Neural progenitor cell (in vitro differentiated cells): ENCODE data around the gene IFNA7. TPM values are rescaled to one million over a fixed set of nuclear protein-coding genes. Genes with fewer than 3 reads are reported as not detected.
"Not testable (repeated sequence)": the region's sequence is repeated elsewhere in the genome, so short reads cannot be mapped to it uniquely, and the experiment has no call there.

Experiments
- DNase-seq: peaks from one replicate; pipeline ENCODE4 v3.0.0-alpha.2; 2016; ENCODE audit warnings: low spot score
- H2AFZ ChIP-seq: fragments of 200-600 bp; sonication (generic); replicated peaks from 2 replicates; pipeline ENCODE4 v1.6.1; 2016; ENCODE audit warnings: antibody characterized with exemption
- H3F3A ChIP-seq: fragments of 200-600 bp; sonication (generic); 2 replicates; pipeline ENCODE4 v1.6.1; 2016; ENCODE audit warnings: antibody characterized with exemption, low read depth
- H3K27ac ChIP-seq: fragments of 200-600 bp; sonication (generic); 2 replicates; pipeline ENCODE4 v1.5.1; 2016; ENCODE audit warnings: mild to moderate bottlenecking
- H3K27me3 ChIP-seq: fragments of 200-600 bp; sonication (generic); 2 replicates; pipeline ENCODE4 v1.6.1; 2016; ENCODE audit warnings: mild to moderate bottlenecking, moderate library complexity
- H3K36me3 ChIP-seq: fragments of 200-600 bp; sonication (generic); 2 replicates; pipeline ENCODE4 v1.5.1; 2016
- H3K4me1 ChIP-seq: fragments of 200-600 bp; sonication (generic); 2 replicates; pipeline ENCODE4 v1.6.1; 2016; ENCODE audit warnings: mixed run types
- H3K4me2 ChIP-seq: fragments of 200-600 bp; sonication (generic); 2 replicates; pipeline ENCODE4 v1.6.1; 2016
- H3K4me3 ChIP-seq: fragments of 200-600 bp; sonication (generic); 2 replicates; pipeline ENCODE4 v1.5.1; 2016
- H3K79me2 ChIP-seq: fragments of 200-600 bp; sonication (generic); 2 replicates; pipeline ENCODE4 v1.6.1; 2016; ENCODE audit warnings: low read depth
- H3K9ac ChIP-seq: fragments of 200-600 bp; sonication (generic); 2 replicates; pipeline ENCODE4 v1.6.1; 2016
- H3K9me3 ChIP-seq: fragments of 200-600 bp; sonication (generic); 2 replicates; pipeline ENCODE4 v1.5.1; 2016; ENCODE audit warnings: low read depth
- H4K20me1 ChIP-seq: fragments of 200-600 bp; sonication (generic); 2 replicates; pipeline ENCODE4 v1.6.1; 2016; ENCODE audit warnings: low read depth
- H3K27ac Mint-ChIP-seq: 3 replicates; pipeline ENCODE4 v1.8.0; 2021; ENCODE audit warnings: mixed read lengths
- H3K27me3 Mint-ChIP-seq: 2 replicates; pipeline ENCODE4 v1.8.0; 2022; ENCODE audit warnings: low read depth, mild to moderate bottlenecking, inconsistent platforms, moderate library complexity, mixed read lengths; ENCODE audit not compliant: insufficient read depth
- H3K36me3 Mint-ChIP-seq: 3 replicates; pipeline ENCODE4 v1.8.0; 2021; ENCODE audit warnings: mixed read lengths
- H3K4me1 Mint-ChIP-seq: 3 replicates; pipeline ENCODE4 v1.8.0; 2021; ENCODE audit warnings: mixed read lengths
- H3K4me3 Mint-ChIP-seq: 3 replicates; pipeline ENCODE4 v1.8.0; 2021; ENCODE audit warnings: mild to moderate bottlenecking, moderate library complexity, mixed read lengths
- H3K9me3 Mint-ChIP-seq: 3 replicates; pipeline ENCODE4 v1.8.0; 2020; ENCODE audit warnings: mixed read lengths
- EZH2 ChIP-seq: fragments of 200-600 bp; sonication (generic); IDR thresholded peaks from 2 replicates; pipeline ENCODE4 v1.6.1; 2017; ENCODE audit warnings: antibody characterized with exemption, mild to moderate bottlenecking, moderate library complexity
- EZH2phosphoT487 ChIP-seq: fragments of 200-600 bp; sonication (generic); IDR thresholded peaks from 2 replicates; pipeline ENCODE4 v1.6.1; 2017; ENCODE audit warnings: antibody characterized with exemption
- total RNA-seq: library from RNA; depleted of rRNA; stranded (reverse); fragments of >200 nt; gene quantifications from 2 replicates; pipeline ENCODE4 v1.2.3, GENCODE V29; 2015; ENCODE audit warnings: low replicate concordance
- TF ChIP-seq, protein P1 (sequence below): fragments of 200-600 bp; sonication (generic); IDR thresholded peaks from 2 replicates; pipeline ENCODE4 v1.5.1; 2017; ENCODE audit warnings: antibody characterized with exemption, mild to moderate bottlenecking

Gene IFNA7
- total RNA-seq, 1 donor from 2014 or later: not detected

- H3K36me3 ChIP-seq, DNase-seq, H3K4me1 ChIP-seq, H3K79me2 ChIP-seq, H3K36me3 Mint-ChIP-seq, H3K4me3 Mint-ChIP-seq, H2AFZ ChIP-seq, H4K20me1 ChIP-seq, H3K27me3 Mint-ChIP-seq, H3K9me3 Mint-ChIP-seq, H3K4me2 ChIP-seq, H3F3A ChIP-seq, H3K27me3 ChIP-seq, H3K27ac Mint-ChIP-seq, H3K27ac ChIP-seq, H3K4me3 ChIP-seq, H3K9ac ChIP-seq, H3K9me3 ChIP-seq, H3K4me1 Mint-ChIP-seq: not testable (repeated sequence)
Observed at GRCh38 chr9:21210782-21211181, 8.8 kb upstream of the IFNA7 start.

DNA sequence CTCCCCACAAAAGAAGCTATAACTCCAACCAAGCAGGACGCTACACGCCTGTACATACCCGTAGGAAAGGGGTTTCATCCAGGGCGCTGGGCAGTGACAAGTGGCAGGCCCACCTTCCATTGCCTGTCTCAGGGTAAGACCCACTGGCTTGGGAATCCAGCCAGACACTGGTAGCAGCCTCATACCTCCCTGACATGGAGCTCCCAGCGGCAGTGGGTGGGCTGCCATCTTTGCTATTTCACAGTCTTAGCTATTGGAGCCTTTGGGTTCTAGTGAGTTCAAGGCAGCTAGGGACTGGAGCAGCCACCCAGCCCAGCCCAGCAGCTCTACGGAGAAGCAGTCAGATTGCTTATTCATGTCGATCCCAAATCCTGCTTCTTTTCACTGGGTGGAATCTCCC is 8.3 kb upstream of the IFNA7 start:
- Histone ChIP-seq H3K79me2 (no peaks in the 10 kb centered on the region), H3K36me3 (no peaks in the 10 kb centered on the region), H4K20me1 (no peaks in the 10 kb centered on the region), H3K4me1 (no peaks in the 10 kb centered on the region), H2AFZ (no peak overlapping the region), H3K27ac (no peak overlapping the region), H3K4me2 (no peak overlapping the region), H3K4me3 (no peak overlapping the region), H3F3A (no peaks in the 10 kb centered on the region), H3K9ac (no peak overlapping the region), H3K9me3 (no peaks in the 10 kb centered on the region), H3K27me3 (no peaks in the 10 kb centered on the region)
- DNase-seq: no peak
- Mint-ChIP-seq H3K9me3 (no peaks in the 10 kb centered on the region), H3K27ac (no peak overlapping the region), H3K4me3 (no peak overlapping the region), H3K4me1 (peaks cover 4% of the 10 kb centered on the region), H3K36me3 (no peaks in the 10 kb centered on the region), H3K27me3 (no peaks in the 10 kb centered on the region)
- no peak for TF ChIP-seq EZH2
- TF ChIP-seq, protein P1, sequence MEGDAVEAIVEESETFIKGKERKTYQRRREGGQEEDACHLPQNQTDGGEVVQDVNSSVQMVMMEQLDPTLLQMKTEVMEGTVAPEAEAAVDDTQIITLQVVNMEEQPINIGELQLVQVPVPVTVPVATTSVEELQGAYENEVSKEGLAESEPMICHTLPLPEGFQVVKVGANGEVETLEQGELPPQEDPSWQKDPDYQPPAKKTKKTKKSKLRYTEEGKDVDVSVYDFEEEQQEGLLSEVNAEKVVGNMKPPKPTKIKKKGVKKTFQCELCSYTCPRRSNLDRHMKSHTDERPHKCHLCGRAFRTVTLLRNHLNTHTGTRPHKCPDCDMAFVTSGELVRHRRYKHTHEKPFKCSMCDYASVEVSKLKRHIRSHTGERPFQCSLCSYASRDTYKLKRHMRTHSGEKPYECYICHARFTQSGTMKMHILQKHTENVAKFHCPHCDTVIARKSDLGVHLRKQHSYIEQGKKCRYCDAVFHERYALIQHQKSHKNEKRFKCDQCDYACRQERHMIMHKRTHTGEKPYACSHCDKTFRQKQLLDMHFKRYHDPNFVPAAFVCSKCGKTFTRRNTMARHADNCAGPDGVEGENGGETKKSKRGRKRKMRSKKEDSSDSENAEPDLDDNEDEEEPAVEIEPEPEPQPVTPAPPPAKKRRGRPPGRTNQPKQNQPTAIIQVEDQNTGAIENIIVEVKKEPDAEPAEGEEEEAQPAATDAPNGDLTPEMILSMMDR: no peak
- TF ChIP-seq EZH2phosphoT487: no peak

DNA sequence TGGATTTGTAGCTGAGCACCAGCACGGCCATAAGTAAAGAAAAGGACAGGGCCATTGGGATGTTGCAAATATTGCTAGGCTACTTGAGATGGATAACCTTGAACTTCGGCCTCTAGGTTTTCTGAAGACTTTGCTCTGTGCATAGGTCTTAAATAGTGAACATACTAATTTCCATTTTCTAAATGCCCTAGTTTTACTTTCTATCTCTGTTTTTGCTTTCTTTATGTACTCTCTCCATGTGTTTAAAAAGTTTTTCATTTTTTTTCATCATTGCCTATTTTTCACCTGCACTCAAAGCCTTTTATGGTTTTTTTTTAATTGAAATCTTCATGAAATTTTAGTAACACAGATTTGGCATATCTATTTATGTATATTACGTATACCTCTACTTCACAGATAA is 5.0 kb upstream of the IFNA7 start, which contains the start of gene IFNA10:
IFNA10 (minus strand) TSS at position 101 of the 400 bp plus-strand sequence; CDS start at position 55, 46 bp downstream.
- not testable (repeated sequence) for H3F3A ChIP-seq, H3K4me3 ChIP-seq, H4K20me1 ChIP-seq, H3K79me2 ChIP-seq, H3K9ac ChIP-seq, H3K4me3 Mint-ChIP-seq, H3K27ac Mint-ChIP-seq, H2AFZ ChIP-seq, H3K36me3 Mint-ChIP-seq, H3K36me3 ChIP-seq, H3K4me1 Mint-ChIP-seq, H3K4me1 ChIP-seq, H3K27me3 Mint-ChIP-seq, H3K4me2 ChIP-seq, H3K27ac ChIP-seq, H3K9me3 Mint-ChIP-seq, H3K9me3 ChIP-seq, H3K27me3 ChIP-seq, DNase-seq

DNA sequence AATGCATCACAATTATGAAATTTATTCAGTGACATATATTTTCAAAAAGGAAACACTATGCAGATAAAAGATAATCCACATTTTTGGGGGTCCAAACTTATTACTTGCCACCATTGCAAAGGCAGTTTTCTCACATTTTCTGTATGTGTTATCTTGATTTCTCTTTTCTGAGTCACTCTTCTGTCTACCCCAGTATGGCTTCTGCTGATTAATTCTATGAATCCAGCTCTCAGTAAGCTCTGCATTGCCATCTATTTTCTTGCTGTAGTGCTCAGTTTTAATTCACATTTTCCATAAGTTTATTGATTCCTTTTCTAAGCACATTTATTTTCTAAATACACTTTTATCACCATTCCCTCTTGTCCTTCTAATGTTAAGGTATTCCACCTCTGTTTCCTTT is 3.2 kb upstream of the IFNA7 start:
- DNase-seq: no peak
- Histone ChIP-seq H3K4me1 (no peaks in the 10 kb centered on the region), H3K27me3 (no peaks in the 10 kb centered on the region), H3K36me3 (no peaks in the 10 kb centered on the region), H3K79me2 (no peaks in the 10 kb centered on the region), H3F3A (no peaks in the 10 kb centered on the region), H2AFZ (no peak overlapping the region), H3K27ac (no peak overlapping the region), H3K4me3 (no peak overlapping the region), H3K4me2 (no peak overlapping the region), H3K9me3 (no peaks in the 10 kb centered on the region), H4K20me1 (no peaks in the 10 kb centered on the region), H3K9ac (no peak overlapping the region)
- Mint-ChIP-seq H3K9me3 (no peaks in the 10 kb centered on the region), H3K4me1 (no peaks in the 10 kb centered on the region), H3K27ac (no peak overlapping the region), H3K27me3 (no peaks in the 10 kb centered on the region), H3K36me3 (no peaks in the 10 kb centered on the region), H3K4me3 (no peak overlapping the region)
- TF ChIP-seq, protein P1: no peak
- no peak for TF ChIP-seq EZH2phosphoT487
